SHP77 treated with DMSO at 0.1 percent for 48 hours (cell line): ENCODE data around the gene ADGRB2.

Source experiments
- DNase-seq: peaks from one replicate; lab custom pipeline; 2025; lab: John Stamatoyannopoulos, UW

Gene ADGRB2

DNA sequence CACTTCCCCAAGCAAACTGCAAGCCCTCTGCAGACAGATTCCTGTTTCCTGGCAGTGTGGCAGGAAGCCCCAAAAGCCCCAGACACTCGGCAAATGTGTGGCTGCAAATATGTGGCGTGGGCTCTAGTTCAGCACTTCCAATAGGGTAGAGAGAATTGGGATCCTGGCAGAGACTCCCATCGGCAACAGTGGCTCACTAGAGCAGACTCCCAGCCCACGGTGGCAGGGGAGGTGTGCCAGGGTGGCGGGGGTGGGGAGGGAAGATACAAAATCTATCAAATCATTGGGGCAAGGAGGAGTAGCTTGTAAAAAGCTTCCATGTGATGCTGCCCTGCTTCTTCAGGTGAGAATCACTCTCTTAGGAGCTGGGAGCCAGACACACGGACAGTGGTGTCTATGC is 86.2 kb downstream of the ADGRB2 start:
- no peak for DNase-seq

DNA sequence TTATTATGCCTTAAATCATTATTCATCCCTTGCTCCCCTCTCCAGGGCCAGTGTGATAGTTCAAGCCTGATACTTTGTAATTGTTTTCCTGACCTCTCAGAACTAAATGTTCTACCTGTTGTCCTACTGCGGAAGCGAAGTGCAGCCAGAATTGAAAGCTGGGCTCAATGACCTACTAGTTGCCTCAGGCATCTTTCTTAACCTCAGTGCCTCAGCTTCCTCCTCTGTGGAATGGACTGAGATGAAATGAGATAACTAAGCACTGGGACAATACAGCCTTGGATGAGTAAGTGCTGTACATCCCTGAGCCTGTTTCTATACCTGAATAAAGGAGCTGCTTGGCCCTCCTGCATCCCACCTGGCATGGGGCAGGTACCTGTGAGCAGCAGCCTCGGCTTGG is 86.7 kb downstream of the ADGRB2 start:
- no peak for DNase-seq
